Mucosa of gallbladder (tissue), 1 donor: ENCODE data around the gene ARHGEF4. TPM values are rescaled to one million over a fixed set of nuclear protein-coding genes. Genes with fewer than 3 reads are reported as not detected.

Experiments
- DNase-seq: peaks from one replicate; pipeline ENCODE4 v3.0.0-alpha.2; 2020; ENCODE audit warnings: low spot score
- total RNA-seq: library from RNA; stranded (reverse); gene quantifications from one replicate; pipeline ENCODE4 v1.2.1, GENCODE V29; 2021
- donor health status: DM: no; HTN: no; CAD: no.

Gene ARHGEF4
- total RNA-seq, 1 donor from 2014 or later, result 11.7 TPM

DNA sequence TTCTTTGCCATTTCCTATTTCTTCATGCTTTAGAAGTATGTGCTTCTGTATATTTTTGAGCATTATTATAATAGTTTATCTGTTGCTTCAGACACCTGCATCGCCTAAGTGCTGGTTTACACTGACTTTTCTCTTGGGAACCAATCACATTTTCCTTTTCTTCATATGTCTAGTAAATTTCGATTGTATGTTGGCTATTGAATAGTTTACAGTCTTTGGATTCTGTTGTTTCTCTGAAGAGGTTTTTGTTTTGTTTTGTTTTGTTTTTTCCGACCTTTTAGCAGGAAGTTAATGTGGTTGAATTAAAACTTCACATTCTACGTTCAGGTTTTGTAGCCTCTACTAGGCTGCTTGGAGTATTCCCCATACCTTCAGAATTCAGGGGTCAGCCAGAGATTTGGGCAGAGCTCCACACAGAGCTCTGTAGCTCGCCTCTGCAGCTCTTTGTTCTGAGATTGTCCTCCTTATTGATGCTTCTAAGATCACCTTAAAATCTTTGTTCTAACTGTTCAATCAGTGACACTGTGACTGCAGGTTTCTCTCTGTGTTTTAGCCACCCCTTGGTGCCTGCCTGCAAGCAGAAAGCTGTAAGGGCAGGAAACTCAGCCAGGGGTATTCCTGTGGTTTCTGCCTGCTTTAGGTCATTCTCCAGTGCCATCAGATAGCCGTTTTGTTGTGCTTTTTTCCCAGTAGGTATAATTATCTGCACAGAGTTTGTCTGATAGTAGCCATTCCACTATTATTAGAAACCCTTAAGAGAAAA is 173.2 kb downstream of the ARHGEF4 start:
- no peak for DNase-seq

GRCh38 chr2:131010566-131010965 is 173.9 kb downstream of the ARHGEF4 start:
- no peak for DNase-seq

GRCh38 chr2:131011486-131011885 is 174.8 kb downstream of the ARHGEF4 start:
- DNase-seq, result no peak

- DNase-seq, result no peak
Observed at GRCh38 chr2:131014141-131014540, 177.4 kb downstream of the ARHGEF4 start.

DNA sequence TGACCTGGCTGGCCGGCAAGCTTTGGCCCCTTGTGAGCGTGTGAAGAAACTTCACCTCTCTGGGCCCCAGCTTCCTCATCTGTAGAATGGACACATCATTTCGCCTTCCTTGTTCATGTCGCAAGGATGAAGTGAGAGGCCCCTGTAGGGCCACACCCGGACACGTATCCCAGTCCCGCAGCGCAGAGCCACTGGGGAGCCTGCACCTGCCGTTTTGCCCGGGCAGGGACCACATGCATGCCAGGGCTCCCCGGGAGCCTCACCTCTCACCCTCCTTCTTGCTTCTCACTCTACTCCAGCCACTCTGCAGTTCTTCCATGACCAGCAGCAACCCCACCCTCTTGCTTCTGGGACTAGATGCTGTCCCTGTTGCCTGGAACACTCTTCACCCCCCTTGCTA is 179.1 kb downstream of the ARHGEF4 start:
- DNase-seq, result no peak

GRCh38 chr2:131016826-131017741 is 180.4 kb downstream of the ARHGEF4 start:
- no peak for DNase-seq

DNA sequence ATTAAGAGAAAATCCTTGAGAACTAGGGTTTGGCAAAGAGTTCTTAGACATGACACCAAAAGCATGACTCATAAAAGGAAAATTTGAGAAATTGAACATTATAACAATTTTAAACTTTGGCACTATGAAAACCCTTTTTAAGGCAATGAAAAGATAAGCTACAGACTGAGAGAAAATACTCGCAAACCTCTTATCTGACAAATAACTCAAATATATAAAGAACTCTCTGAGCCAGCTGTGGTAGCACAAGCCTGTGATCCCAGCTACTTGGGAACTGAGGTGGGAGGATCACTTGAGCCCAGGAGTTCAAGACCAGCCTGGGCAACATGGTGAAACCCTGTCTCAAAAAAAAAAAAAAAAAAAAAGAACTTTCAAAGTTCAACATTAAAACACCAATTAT is 186.0 kb downstream of the ARHGEF4 start:
- no peak for DNase-seq

DNA sequence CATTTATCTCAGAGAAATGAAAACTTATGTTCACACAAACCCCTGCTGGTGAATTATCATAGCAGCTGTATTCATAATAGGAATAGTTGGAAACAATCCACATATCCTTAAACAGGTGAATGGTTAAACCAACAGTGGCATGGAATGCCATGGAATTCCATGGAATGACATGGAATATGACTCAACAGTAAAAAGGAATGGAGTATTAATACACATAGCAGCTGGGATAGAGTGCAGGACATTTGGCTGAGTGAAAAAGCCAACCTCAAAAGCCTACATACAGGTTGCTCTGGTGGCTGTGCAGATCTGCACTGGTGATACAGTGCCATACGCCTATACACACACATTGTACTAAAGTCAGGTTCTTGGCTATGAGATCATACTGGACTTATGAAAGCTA is 187.0 kb downstream of the ARHGEF4 start:
- no peak for DNase-seq

DNA sequence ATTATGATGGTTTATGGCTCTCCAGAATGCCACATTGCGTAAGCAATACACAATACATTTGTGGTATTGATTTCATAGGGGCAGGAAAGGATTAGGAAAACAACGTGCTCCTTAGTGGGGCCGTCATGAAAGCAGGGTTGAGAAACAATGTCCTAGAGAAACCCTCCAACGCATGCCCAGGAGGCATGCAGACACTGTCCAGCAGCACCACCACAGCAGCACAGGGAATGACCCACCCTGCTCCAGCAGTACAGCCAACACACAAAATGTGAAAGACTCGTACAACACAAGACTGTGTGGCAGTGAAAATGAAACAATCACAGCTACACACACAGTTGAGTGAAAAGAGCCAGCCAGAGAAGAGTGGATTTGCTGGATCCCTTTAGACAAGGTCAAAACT is 190.2 kb downstream of the ARHGEF4 start:
- no peak for DNase-seq

DNA sequence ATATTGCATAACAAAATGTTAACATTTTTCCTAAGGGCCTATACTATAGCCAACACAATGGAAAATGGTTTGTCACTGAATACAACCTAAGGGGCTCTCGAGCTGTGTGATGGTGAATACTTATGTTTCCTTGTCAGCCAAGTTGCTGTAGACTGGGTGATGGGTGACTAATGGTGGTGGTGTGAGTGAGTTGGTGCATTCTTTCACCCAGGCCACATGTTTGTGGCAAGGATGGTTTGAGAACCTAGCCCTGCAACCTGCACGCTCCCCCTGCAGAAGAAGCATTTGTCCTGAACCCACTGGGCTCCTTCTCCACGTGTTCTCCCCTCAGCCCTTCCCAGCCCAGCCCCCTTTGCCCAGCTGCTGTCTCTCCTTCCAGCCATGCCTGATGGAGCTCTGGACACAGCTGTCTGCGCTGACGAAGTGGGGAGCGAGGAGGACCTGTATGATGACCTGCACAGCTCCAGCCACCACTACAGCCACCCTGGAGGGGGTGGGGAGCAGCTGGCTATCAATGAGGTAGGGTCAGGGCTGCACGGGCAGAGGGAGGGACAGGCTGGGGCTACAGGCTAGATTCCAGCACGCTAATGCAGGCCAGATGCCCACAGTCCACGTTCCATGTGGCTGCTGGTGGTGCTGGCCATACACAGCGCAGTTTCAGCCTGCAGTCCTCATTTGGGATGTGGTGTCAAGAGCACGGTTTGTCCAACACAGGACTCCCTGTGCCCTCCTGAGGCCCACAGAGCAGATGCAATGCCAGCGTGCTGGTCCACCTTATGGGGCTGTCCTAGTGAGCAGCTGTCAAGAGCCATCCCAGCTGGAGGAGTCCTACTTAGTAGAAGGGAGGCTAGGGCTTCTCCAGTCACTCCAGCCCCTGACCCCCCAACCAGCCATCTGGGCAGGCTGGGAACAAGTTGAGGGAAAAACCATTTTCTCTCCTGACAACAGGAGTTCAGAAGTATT is 191.1 kb downstream of the ARHGEF4 start:
- DNase-seq, result no peak

DNA sequence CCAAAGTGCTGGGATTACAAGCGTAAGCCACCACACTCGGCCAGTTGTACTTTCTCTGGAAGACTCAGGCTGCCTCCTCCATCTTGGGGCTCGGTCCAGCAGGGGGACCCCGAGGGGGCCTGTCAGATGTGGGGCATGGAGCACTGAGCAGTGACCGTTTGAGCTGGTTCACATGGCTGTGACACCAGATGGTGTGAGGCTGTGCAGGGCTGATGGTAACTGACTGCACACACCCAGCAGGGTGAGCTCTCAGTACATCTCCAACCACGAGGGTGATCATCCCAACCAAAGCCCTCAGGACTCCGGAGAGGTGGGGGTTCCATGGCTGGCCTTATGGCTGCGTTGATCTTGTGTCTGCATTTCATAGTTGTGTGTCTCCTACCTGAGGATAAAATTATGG is 193.1 kb downstream of the ARHGEF4 start:
- no peak for DNase-seq

- DNase-seq, result no peak
Observed at GRCh38 chr2:131030478-131030971, 193.8 kb downstream of the ARHGEF4 start.

GRCh38 chr2:131031431-131031841 is 194.7 kb downstream of the ARHGEF4 start:
- DNase-seq, result no peak

DNA sequence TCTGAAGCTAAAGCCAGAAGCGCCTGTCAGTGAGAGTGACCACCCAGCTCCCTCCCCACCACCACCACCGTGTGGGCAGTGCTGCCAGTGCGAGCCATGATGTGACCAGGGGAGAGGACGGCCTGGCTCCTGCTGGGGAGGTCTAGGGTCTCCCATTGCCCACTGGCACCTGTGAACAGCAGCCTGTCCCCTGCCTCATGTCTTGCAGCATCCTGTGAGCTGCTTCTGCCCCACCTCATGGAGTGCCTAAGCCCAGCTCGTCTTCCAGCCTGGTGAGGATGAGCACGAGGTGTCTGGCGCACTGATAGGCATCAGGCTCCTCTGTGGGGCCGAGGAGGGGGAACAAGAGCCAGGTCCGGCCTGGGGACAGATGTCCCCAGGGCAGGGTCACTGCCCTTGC is 195.2 kb downstream of the ARHGEF4 start:
- no peak for DNase-seq

DNA sequence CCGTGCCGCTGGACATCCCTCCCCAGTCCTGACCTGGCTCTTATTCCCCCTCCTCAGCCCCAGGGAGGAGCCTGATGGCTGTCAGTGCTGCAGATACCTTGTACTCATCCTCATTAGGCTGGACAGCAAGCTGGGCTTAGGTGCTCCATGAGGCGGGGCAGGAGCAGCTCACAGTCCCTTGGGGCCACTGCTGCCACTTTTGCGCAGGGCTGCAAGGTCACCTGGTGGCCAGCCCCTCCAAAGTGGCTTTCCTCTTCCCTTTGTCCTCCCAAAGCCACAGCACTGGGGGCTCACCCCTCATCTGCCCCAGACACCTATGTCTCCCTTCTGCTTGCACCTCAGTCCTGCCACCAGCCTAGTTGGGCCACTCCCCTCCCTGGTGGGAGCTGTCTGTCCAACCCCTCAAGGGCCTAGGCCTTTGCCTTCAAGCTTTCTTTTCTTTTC is 195.7 kb downstream of the ARHGEF4 start:
- DNase-seq, result no peak

DNA sequence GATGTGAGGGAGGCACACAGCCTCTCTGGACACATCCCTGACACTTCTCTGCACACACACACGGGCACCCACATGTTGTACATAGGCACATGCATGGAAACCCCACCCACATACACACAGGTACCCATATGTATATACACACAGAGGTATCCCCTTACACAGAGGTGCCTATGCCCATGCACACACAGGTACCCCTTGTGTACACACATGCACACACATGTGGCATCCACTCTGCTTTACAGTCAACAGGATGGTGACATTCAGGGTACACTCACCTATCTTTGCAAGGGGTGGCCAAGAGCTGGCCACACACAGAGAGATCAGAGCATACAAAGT is 197.0 kb downstream of the ARHGEF4 start:
- no peak for DNase-seq

DNA sequence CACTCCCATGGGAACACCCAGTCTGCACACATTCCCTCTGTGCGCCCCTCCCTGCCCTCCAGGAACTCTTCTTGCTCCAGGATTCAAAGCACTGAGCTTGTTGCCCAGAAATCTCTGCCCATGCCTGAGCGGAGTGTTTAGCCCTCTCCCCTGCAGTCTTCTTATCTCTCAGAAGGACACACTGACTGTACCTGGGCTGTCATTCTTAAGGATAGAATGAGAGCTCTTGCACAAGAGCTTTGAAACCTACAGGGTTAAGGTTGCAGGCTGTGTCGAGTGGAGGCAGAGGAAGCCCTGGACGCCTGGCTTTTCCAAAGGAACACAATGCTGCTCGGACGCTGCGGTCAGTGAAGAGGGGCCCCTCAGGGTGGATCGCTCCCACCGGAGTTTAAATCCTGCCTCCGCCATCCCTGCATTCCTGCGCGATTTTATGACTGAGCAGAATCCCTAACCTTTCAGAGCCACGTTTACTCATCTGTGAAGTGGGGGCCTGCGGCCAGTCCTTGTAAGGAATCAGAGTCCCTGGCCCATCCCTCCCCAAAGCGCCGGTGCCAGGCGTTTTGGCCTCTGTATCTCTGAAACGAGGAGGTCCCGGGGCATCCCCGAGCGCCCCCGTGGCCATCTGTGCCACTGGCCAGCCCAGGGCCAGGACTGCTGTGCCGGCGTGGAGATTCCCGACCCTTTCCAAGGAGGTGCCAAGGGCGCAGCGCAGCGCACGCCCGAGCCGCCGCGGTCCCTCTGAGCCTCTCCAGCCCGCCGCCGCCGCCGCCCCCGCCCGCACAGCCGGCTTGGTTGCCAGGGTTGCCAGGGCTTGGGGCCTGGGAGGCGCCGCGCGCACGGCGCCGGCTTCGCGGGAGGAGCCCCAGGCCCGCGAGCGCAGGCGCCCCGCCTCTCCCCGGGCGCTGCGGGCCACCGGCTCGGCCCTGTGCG is 197.7 kb downstream of the ARHGEF4 start:
- DNase-seq, result no peak

DNA sequence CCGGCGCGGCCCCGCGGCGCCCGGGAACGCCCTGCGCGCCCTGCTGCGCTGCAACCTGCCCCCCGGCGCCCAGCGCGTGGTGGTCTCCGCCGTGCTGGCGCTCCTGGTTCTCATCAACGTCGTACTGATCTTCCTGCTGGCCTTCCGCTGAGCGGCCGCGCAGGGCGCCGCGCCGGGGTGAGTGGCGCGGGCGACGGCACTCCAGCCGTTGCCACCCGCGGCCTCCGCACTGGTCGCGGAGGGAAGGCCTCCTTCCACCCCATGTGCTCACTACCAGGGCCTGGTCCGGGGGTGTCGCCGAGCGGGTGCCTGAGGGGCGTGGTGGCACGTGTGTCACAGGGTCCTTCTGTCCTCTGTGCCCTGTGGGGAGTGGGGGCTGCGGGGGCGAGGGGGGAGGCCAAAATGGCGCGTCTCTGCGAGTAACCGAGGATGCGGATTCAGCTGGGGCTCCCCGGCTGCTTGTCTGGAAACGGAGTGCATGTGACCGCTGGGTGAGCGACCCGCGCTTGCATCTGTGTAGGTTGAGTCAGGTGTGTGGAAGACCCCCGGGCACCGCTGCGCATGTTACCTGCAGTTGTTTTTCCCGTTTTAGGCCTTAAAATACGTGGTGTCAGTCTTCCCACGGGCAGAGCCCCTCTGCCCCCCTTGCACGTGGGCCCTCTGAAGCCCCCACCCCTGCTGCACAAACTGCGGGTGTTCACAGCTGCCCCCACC is 198.6 kb downstream of the ARHGEF4 start:
- DNase-seq, result no peak

- DNase-seq, result no peak
Observed at GRCh38 chr2:131035826-131036231, 199.1 kb downstream of the ARHGEF4 start.

DNA sequence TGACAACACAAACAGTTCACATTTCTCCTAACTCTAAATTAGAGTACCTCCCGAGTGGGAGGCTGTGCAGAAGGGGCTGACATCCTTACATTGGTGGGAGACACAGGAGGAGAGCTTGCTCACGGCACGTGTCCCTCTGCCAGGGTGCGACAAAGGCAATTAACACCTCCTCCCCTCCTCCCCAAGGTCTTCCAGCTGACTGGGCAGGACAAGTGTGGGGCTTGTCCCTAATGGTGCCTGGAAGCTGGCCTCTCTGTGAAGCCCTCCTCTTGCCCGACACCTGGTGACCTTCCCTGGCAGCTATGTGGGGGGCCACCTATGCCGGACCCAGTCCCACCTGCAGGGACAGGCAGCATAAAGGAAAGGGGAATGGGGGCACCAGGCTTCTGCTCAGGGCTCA is 199.6 kb downstream of the ARHGEF4 start:
- no peak for DNase-seq
